HL-60/S4 treated with phorbol 12-myristate 13-acetate at 8.2 ng/mL for 4 days and 3 days (cell line): ENCODE results near the gene SMIM22.

ENCODE experiments used
- in situ Hi-C: fragments of 300-500 bp; cut with MboI; formaldehyde crosslinking; loops from 2 replicates; pipeline ENCODE4 v1.15.0; 2022; ENCODE audit warnings: low sequenced_read_pairs

SMIM22 gene, protein sequence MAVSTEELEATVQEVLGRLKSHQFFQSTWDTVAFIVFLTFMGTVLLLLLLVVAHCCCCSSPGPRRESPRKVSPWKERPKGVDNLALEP

DNA sequence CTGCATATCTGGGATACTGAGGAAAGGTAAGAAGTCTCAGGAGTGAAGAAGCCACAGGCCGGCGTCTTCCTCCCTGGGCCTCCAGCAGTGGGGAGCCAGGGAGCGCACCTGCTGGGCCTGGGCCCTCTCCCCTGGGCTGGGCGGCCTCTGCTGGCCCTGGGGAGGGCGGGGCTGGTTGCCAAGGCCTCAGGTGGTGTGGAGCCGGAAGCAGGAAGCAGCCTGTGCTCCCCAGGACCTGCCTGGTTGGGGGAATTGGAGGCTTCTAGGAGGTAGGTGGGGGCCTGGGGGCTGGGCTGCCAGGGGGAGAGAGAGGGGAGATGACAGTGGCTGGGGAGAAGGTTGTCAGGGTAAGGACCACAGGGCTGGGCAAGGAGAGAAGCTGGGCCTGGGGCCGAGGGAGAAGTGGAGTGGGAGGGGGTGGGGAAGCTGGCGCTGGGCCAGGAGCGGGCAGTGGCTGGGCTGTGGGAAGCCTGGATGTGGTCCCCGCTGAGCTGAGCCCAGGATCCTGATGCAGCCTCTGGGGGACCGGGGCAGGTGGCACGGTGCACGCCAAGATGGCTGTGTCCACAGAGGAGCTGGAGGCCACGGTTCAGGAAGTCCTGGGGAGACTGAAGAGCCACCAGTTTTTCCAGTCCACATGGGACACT, at the start of gene SMIM22:
Gene SMIM22, plus strand, starts transcription at position 189 of the 647 bp plus-strand sequence. Its CDS starts 366 bp downstream, at position 555.
- in situ Hi-C loops: no loop called here

DNA sequence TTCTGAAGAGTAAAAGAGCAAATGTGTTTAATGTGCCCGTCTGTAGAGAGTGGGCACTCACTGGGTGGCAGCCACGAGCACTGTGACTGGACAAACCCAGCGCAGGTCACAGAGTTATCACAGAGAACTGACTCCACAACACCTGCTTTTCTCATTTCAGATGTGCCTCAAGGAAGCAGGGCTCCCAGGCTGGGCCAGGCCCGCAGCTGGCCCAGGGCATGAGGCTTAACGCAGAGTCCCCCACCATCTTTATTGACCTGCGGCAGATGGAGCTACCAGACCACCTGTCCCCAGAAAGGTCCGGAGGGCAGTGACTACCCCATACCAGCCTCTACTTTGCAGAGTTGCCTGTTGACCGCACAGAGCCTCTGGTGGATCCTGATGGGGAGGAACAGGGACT, 49.0 kb upstream of the SMIM22 start:
- in situ Hi-C loops: no loop called here

DNA sequence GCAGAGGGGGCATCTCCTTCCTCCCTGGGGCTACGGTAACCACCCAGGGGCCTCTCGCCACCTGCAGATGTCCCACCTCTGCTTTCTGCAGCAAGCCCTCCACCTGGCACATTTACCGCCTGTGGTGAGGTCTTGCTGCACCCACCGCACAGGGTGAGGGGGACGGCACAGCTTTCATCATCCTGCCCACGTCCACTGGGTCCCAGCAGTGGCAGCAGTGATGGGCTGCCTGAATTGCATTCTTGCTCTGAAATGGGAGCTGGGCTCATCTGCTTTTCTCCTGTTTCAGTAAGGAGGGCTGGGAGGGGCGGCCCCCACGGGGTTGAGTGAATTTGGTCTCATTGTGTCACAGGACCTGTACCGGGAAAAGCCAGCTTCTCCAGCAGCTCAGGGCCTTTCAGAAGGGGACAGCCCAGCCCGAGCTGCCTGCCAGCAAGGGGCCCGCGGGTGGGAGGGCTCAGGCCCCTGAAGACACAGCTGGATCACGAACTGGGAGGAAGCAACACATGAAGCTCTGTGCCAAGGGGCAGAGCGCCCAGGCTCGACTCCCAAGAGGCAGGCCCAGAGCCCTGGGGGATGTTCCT, 48.1 kb upstream of the SMIM22 start:
- in situ Hi-C loops: no loop called here

DNA sequence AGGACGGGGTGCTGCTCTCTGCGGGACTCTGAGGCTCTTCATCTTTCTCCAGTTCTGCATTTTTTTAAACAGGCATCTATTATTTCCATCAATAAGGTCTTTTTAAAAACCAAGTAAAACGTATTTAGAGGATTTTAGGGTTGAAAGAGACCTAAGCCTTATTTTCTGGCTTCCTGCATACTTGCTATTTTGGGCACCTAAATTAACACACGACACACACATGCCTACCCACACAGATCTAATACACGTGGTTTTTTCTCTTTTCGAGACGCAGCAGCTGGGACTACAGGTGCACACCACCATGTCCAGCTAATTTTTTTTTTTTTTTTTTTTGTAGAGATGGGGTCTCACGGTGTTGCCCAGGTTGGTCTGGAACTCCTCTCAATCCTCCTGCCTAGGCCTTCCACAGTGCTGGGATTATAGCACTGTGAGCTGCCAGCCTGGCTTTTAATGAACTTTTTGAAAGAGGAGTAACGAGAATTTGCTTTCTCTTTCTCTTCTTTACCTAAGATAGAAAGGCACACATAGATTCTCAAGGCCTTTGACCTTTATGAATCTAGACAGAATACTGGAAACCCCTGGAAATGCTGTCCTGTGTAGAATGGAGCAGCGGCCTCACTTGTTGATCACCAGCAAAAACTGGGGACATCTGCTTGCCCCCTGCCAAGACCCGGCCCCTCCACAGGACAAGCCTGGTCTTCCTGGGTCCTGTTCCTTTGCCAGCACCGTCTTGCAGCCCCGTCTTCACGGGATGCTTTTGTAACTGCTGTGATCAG, 47.1 kb upstream of the SMIM22 start:
- in situ Hi-C loops: no loop called here

DNA sequence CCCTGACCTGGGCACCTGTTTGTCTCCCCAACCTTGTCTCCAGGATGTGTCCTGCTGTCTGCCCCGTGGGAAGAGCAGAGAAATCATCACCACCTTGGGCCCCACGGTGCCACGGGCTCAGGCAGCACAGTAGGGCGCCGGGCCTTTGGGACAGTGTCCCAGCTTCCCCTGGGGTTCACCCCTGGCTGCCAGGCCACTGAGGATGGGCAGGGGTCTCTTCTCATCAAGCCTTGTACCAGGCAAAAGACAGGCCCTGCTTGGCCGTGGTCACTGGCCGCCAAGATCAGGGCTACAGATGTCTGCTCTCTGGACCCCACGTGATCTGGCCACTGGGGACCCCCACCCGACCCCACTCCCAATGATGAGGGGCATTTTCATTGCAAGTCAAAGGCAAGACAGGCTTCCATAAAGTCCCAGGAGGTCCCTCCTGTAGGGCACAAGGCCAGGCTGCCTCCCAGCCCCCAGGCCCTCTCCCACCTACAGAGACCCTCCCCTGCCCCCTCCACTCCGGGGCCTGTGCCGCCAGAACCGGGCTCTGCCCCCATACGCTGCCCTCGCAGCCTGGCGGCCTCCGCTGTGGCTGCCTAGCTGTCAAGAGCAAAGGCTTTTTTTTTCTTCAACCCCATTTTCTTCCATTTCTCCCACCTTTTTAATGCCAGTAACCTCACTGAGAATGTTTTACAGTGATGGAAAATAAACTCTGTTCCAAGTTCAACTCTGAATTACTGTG, 46.3 kb upstream of the SMIM22 start:
- in situ Hi-C loops: no loop called here

DNA sequence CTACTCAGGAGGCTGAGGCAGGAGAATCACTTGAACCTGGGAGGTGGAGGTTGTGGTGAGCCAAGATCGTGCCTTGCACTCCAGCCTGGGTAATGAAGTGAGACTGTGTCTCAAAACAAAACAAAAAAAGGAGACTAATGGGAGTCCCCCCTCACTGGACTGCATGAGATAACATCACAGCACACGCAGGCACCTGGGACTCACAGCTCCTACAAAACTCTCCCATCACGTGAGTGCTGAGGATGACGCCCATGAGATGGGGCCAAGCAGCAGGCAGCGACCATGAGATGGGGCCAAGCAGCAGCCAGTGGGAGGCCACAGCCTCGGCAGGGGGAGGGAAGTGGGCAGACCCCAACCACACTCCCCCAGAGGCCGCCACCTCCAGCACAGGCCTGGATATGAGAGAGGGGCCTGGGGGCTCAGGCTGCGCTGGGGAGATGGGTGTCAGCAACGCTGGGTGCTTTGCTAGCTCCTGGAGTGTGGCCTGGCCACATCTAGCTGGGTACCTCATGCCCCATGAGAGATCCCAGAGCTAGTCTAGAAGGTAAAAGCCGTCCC, 45.4 kb upstream of the SMIM22 start:
- in situ Hi-C loops: no loop called here

DNA sequence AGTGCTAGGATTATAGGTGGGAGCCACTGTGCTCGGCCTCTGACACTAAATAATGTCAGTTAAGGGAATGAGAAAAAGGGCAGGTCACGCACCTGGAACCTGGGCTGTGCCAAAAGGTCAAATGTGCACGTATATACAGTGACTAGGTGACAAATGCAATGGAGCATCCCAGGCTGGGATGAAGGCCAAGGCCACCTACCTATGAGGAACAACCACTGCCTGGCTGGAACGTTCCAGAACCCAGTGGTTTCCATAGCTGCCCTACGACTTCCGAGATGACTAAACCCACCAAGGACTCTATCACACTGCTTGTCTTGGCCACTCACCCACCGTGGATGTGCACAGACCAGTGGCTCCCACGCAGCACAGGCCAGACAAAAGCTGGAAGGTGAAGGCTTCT, 44.3 kb upstream of the SMIM22 start:
- in situ Hi-C loops: no loop called here

DNA sequence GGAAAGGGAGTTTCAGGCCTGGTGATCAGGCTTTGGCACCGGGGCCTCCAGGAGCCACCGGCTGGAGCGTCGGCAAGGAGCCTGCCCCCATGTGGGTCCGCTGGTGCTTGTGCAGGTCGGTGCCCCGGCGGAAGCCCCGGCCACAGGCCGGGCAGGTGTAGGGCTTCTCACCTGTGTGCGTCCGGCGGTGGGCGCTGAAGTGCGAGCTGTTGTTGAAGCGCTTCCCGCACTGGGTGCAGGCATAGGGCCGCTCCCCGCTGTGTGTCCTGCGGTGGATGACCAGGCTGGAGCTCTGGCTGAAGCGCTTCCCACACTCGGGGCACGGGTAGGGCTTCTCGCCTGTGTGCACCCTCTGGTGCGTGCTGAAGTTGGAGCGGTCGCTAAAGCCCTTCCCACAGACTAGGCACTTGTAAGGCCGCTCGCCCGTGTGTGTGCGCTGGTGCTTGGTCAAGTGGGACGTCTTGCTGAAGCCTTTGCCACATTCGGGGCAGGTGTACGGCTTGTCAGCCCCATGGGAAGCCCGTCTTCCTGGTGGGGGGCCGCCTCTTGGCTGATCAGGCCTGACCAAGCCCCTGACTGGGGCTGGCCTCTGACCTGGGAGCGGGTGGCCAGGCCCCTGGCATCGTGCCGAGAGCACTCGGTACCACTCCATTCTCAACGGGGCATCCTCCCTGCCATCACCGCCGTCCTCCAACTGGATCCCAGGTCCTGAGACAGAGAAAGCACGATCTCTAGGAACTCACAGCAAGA, 42.6 kb upstream of the SMIM22 start:
- in situ Hi-C loops: no loop called here

DNA sequence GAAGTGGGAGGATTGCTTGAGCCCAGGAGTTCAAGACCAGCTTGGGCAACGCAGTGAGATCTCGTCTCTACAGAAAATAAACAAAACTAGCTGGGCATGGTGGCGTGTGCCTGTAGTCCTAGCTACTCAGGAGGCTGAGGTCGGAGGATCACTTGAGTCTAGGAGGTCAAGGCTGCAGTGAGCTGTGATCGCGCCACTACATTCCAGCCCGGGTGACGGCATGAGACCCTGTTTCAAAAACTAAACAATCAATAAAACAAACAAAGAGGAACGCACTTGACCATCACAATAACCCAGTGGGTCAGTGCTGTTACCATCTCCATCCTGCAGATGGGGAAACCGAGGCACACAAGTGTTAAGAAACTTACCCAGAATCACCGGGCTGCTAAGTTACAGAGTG, 41.9 kb upstream of the SMIM22 start:
- in situ Hi-C loops: no loop called here

DNA sequence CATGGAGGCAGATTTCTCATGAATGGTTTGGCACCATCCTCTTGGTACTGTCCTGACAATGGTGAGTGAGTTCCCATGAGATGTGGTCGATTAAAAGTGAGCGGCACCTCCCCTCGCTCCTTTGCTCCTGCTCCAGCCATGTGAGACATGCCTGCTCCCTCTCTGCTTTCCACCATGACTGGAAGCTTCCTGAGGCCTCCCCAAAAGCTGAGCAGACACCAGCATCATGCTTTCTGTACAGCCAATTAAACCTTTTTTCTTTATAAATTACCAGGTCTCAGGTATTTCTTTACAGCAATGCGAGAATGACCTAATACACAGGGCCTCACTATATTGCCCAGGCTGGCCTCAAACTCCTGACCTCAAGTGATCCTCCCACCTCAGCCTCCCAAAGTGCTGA, 40.3 kb upstream of the SMIM22 start:
- in situ Hi-C loops: no loop called here

DNA sequence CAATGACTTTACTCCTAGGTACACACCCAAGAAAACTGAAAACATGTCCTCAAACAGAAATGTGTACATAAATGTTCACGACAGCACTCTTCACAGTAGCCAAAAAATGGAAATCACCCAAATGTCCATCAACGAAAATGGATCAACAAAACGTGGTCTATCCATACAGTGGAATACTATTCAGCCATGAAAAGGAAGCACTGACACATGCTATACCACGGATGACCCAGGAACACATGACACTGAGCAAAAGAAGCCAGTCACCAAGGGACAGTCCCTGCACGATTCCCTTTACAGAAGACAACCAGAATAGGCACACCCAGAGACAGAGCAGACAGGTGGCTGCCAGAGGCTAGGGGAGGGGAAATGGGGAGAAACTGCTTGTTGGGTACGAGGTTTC, 39.5 kb upstream of the SMIM22 start:
- in situ Hi-C loops: no loop called here

DNA sequence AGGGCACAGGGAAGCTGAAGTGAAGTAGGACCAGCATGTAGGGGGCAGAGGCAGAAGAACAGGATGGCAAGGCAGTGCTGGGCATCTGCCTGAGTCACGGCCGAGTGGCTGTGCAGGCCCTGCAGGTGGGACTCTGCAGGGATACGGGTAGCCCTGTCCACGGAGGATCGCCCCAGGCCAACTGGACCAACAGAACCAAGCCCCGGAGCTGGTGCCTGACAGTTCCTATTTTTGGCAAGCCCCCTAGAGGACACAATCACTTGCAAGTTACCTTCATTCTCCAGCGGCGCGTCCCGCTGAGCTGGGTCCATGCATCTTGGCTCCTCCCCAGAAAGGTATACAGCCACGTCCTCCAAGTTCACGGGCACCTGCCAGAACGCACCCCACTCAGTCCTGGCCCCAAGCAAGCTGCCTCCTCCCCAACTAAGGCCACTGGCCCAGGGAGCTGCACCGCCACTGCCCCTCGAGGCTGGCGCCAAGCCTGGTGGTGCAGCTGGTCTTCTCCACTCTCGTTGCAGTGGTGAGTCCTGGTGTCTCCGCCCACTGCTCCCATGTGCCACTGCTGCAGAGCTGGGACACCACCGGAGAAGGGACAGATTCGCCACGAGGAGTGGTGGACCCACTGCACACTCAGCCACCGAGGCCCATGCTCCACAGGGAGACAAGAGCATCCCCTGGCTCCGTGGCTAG, 34.8 kb upstream of the SMIM22 start:
- in situ Hi-C loops: no loop called here

DNA sequence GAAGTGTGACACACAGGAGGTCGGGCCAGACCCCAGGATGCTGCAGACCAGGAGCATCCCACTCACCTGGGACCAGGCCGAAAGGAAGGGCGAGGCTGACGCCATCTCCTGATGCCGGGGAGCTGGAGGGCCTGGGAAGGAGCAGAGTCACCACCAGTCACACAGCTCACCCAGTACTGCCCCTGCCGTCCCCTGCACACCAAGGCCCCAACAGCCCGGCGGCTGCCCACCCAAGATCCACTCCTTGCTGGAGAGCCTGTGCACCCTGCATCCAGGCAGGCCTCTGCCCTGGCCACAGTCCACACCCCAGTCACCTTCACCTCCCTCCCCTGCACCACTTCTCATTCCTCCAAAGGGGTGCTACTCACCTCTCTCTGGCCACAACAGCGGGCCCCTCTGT, 33.0 kb upstream of the SMIM22 start:
- in situ Hi-C loops: no loop called here

DNA sequence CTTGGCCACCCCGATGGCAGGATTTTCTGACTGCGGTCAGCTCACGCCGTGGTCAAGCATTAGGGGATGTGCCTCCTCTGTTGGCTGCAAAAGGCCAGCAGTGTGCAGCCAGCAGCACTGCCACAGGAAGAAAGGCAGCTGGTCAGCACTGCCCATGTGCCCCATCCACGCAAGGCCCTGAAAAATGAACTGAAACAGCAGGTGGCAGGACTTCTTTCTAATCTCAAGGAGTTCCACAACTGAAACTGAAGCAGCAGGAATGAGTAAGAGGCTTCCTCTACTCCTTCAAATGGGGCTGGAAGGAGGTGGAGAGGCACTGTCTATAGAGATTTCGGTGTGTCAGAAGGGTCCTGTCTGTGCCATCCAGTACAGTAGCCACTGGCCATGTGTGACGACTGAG, 31.4 kb upstream of the SMIM22 start:
- in situ Hi-C loops: no loop called here

DNA sequence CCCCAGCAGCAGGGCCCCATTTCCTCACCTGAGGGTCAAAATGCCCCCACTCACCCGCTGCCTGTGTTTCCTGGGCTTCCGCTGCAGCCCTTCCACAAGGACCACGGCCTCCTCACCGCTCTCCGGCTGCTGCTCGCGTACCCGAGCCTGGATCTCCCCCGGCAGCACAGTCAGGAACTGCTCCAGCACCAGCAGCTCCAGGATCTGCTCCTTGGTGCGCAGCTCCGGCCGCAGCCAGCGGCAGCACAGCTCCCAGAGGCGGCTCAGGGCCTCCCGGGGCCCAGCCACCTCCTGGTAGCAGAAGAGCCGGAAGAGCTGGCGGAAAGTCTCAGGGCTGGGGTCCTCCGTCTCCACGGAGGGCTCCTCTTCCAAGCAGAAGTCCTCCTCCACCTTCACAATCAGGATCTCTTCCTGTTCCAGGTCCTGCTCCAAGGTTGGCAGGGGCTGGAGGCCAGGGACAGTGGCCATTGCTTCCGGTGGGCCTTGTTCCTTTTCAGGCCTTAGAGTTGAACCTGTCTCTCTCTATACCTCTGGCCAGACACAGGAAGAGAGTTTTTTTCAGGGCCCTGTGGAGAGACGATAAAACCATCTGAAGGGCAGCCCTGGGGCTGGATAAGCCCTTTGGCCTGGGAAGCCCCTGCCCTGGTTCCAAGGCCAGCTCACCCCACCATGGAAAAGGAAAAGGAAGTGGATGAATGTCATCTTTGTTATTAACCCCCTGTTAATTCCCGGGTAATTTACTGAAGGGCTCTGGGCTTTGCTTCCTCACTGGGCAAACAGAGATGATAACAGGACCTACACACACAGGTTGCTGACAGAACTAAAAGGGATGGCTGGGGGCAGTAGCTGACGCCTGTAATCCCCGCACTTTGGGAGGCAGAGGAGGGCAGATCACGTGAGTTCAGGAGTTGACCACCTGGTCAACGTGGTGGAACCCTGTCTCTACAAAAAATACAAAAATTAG, 29.4 kb upstream of the SMIM22 start:
- in situ Hi-C loops: no loop called here

DNA sequence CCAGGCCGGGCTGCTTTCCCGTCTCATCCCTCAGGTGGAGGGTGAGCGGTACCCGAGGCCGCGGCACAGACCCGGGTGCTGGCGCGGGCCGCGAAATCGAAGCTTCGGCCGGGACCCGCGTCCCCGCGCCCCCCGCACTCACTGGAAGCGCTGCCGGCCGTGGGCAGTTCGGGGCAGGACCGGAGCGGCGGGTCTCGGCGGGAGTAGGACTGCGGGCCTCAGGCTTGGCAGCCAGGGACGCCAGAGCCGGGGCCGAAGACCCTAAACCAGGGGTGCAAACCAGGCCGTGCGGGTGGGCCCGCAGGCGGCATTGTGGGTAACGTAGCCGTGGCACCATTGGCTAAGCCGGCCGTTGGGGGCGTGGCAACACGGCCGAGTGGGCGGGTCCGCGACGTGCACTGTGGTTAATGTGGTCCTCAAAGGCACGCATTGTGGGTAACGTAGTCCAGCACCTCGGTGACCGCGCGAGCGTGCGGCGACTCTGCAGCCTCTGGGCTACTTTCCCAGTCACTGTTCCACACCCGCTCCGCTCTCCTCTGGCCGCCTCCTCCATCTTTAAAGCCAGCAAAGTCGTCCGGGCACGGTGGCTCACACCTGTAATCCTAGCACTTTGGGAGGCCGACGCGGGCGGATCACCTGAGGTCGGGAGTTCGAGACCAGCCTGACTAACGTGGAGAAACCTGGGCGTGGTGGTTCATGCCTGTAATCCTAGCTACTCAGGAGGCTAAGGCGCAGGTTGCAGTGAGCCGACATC, 28.1 kb upstream of the SMIM22 start, which contains the start of gene ZNF500:
Gene ZNF500, minus strand, starts transcription at position 288 of the 754 bp plus-strand sequence. CDS start 1,184 bp downstream, outside the sequence.
- in situ Hi-C loops: no loop called here

DNA sequence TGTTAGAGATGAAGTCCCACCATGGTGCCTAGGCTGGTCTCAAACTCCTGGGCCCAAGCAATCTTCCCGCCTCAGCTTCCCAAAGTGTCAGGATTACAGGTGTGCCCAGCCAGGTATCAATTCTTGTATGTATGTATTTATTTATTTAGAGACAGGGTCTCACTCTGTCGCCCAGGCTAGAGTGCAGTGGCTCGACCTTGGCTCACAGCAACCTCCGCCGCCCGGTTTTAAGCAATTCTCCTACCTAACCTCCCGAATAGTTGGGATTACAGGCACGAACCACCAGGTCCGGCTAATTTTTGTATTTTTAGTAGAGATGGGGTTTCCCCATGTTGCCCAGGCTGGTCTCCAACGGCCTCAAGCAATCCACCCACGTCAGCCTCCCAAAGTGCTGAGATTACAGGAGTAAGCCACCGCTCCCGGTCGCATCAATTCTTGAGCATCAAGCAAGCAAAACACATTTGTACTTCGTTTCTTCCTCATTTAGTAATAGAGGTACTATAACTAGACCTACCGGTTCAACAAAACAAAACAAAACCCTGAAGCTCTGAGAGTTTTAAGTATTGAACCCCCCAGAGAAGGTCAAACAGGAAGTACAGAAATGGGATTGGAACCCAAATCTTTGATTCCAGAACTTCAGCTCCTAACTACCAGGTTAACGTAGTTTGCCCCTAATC, 27.2 kb upstream of the SMIM22 start:
- in situ Hi-C loops: no loop called here
